ENCODE results near the gene FANCC.
"Not testable (repeated sequence)": the region's sequence is repeated elsewhere in the genome, so short reads cannot be mapped to it uniquely, and the experiment has no call there.

FANCC gene

DNA sequence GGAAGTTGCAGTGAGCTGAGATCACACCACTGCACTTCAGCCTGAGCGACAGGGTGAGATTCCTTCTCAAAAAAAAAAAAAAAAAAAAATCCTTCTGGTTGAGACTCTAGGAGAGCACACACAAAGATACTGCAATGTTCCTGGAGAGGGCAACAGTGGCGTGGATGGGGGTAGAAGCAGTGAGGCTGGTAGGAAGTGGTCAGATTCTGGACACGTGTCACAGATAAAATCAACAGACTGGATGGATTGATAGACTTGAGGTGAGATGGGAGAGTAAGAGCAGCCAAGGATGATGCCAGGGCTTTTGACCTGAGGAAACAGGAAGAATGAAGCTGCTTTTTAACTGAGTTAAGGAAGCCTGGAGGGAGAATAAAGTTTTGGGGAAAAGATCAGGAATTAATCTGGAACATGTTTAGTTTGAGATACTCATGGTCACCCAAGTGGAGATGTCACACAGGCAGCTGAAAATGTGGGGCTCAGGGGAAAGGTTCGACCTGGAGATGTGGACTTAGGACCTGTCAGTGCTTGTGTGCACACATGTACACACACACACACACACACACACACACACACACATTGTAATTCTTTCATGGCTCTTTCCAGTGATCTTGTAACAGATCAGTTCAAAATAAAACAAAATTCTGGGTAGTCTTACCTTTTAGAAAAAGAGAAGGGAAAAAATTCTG lies 88.1 kb downstream of the FANCC start:
- DNase-seq (ENCODE audit: low read depth): no peak

DNA sequence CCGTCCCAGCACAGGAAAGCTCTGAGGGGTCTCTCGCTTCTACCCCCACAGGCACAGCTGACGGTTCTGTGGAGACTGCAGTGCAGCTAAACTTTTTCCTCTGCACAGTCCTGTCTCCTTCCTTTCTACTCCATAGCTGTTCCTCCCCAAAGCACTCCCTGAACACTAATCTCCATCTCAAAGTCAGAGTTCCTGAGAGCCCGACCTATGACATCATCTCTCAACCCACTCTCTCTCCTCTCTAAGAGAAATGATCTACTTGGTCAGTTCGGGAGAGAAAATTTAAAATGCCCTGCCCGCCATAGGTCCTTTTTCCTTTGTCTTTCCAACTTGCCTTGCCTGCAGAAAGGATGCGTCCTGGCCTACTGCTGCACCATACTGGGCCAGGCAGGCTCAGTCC lies 90.6 kb downstream of the FANCC start:
- no peak for DNase-seq (ENCODE audit: low read depth)

DNA sequence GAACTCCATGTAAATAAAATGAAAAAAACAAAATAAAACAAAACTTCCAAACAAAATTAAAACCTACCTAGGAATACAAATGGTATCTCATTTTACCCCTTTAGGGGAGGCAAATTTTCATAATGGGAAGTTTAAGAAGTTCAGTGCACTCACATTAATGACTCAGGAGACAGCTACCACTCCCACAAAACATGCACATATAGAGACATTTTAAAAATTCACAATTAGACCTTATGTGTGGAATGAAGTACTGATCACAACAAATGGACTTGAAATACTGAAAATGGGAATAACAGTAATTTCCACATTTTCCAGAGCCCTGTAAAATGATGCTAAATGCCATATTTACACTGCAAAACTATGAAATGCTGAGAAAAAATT lies 91.8 kb downstream of the FANCC start:
- no peak for DNase-seq (ENCODE audit: low read depth)

DNA sequence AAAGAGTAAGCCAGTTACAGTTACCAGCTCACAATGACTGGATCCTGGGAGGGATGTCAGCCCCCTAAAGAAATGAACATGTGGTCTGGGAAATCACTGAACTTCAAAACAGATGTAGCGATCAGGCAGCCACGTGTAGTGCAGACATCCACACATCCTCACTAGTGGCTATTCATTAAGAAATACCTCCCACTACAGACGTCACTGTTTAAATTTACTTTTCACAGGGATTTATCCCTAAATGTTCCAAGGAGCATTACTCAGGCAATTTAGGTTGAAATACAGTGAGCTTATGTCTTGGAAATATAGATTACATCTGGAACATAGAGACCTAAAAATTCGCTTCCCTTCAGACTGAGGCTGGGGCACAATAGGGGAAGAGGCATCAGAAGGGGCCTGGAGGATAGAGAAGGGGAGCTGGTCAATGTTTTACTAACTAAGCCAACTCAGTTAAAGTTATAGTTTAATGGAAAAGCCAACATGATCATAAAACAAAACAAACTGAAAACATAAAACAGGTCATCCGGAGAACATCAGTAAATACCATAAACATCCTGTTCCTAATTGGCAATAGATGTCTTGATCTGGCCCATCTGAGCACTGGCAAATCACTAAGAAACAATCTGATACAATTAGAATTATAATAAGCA lies 92.3 kb downstream of the FANCC start:
- no peak for DNase-seq (ENCODE audit: low read depth)

DNA sequence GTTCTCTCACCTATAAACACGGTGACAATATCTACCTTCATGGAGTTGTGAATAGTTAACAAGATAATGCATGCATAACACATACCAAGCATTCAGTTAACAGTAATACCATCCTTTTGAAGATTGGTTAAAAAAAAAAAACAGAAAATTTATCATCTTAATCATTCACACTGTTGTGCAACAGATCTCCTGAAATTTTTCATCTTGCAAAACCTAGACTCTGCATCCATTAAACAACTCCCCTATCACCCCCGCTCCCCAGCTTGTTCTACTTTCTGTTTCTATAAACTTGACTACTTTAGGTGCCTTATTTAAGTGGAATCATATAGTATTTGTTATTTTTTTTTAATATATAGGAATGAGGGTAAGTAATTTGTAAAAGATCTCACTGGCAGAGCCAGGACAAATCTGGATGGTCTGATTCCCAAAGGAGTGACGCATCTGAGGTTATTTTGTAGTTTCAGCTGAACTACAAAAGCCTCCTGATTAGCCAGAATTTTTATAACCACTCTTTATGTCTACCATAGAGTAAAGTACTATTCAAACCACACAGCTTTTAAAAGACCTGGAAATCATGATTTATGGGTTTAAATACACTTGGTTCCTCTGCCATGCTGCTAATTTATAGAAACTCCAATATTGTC lies 93.0 kb downstream of the FANCC start:
- no peak for DNase-seq (ENCODE audit: low read depth)

DNA sequence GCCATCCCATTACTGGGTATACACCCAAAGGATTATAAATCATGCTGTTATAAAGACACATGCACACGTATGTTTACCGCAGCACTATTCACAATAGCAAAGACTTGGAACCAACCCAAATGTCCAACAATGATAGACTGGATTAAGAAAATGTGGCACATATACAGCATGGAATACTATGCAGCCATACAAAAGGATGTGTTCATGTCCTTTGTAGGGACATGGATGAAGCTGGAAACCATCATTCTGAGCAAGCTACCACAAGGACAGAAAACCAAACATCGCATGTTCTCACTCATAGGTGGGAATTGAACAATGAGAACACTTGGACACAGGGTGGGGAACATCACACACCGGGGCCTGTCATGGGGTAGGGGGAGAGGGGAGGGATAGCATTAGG lies 97.2 kb downstream of the FANCC start:
- DNase-seq (ENCODE audit: low read depth): not testable (repeated sequence)

DNA sequence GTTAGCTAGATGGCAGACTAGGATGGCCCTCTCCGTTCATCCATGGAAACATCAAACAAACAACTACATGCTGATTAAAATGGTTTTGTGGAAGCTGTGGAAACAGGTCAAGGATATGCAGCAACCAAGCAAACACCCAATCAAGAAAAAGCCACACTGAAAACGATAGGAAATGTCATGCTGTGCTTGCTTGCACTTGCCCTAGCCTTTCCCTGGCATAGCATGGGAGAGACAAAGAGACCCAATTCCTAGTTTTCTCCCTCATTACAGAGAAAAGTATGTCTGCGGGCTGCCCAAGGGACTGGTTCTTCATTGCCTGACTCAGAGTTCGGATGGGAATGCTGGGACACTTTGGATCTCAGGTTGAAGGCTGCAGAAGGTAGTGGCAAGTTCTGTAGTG lies 98.7 kb downstream of the FANCC start:
- DNase-seq (ENCODE audit: low read depth): no peak

DNA sequence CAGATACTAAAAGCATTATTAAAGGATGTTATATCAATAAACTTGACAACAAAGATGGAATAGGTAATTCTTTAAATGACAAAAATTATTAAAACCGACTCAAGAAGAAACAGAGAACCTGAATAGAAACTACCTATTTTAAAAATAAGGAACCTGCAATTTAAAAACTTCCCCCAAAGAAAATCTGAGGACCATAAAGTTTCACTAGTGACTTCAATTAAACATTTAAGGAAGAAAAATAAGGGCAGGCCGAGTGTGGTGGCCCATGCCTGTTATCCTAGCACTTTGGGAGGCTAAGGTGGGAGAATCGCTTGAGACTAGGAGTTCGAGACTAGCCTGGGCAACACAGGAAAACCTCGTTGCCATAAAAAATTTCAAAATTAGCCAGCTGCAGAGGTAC lies 99.6 kb downstream of the FANCC start:
- no peak for DNase-seq (ENCODE audit: low read depth)

DNA sequence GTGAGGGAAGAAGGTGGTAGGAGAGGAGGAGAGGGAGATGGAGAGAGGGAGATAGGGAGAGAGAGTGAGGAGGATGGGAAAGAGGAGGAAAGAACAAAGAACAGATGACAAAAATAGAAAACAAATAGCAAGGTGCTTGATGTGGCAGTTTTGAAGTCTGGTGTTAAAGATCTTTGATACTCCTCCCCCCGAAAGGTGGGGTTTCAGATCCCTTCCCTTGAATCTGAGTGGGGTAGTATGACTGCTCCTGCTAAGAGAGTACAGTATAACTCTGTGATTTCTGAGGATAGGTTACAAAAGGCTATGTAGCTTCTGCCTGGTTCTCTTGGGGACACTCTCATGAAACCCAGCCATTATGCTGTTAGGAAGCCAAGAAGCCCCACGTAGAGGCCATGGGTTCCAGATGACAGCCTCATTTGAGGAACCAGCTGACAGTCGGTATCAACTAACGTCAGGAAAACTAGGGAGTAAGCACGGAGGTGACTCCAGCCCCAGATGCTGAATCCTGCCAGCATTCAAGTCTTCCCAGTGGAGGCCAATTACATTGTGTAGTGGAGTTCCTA lies 102.1 kb downstream of the FANCC start:
- DNase-seq (ENCODE audit: low read depth): no peak

DNA sequence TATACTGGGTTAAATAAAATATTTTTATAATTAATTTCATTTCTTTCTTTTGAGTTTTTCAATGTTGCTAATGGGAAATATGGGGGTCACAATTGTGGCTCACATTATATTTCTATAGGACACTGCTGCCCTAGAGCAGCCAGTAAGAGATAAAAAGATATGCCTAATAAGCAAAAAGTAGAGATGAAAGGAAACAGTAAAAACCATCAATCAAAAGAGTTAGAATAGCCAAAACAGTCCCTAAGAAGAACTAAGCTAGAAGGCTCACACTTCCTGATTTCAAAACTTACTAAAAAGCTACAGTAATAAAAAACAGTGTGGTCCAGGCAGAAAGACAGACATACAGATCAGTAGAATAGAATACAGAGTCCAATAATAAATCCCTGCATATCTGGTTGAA lies 104.4 kb downstream of the FANCC start:
- DNase-seq (ENCODE audit: low read depth): no peak

DNA sequence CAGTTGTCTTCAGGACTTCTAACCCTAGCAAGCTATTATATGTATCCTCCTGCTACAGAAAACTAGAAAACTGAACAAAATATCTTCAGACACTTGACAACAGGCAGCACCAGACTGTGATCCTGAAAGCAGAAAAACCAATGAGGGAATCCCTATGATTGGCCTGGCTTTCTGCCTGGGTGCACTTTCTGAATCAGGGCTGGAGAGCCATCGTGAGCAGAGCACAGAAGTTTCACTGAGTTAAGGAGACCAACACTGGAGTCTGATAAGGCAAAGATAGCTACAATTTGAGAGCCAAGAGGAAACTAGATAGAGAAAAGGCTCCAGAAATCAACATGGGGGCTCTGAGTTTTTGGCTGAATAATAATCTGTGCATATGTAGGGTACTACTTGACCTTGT lies 106.5 kb downstream of the FANCC start:
- no peak for DNase-seq (ENCODE audit: low read depth)

DNA sequence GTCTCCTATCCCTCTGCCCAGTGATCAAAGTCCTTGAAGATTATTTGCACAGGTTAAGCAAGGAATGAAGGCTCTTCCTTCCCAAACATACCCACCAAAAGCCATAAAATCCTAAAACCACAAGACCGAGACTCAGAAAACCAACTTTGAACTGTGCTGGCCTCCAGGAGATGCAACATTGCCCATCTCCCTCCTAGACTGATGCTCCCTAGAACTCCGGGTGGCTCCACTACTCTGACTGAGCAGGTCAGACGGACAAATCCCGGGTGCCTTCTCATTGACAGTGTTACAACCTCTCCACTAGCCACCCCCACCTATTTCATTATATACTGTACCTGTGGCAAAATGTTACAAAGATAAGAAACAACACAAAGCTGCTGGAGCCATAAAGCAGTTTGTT lies 110.1 kb downstream of the FANCC start:
- DNase-seq (ENCODE audit: low read depth): no peak

DNA sequence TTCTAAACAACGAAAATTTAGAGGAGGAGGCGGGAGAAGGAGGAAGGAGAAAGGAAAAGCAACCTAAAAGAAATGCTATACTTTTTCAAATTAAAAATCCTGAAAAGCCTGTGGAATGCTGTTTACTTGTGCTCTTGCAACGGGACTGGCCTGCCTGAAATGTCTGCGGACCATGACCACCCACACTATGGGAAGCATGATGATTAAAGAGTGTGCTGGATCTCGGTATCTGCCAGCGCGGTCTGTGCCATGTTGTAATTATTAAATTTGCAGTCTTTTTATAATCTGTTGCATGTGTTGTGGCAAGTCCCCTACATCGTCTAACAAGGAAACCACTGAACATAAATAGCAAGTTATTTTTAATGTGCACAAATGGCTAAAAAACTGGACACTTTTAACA lies 111.4 kb downstream of the FANCC start:
- no peak for DNase-seq (ENCODE audit: low read depth)

DNA sequence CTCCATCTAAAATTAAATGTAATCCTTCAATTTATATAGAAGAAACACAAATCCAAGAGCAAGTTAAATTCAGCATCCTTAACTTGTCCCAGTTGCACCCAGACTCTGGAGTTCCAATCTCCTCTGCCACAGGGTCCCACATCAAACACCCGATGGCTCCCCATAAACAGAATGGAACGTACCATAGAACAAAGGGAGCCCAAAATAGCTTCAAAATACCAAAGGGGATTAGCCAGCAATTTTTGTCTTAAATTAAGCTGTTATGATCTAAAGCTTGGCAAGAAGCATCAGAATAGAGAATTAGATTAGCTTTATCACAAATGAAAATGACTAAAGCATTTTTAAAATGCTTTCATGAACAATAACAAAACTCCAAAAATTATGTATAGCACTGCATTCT lies 112.8 kb downstream of the FANCC start:
- DNase-seq (ENCODE audit: low read depth): no peak

DNA sequence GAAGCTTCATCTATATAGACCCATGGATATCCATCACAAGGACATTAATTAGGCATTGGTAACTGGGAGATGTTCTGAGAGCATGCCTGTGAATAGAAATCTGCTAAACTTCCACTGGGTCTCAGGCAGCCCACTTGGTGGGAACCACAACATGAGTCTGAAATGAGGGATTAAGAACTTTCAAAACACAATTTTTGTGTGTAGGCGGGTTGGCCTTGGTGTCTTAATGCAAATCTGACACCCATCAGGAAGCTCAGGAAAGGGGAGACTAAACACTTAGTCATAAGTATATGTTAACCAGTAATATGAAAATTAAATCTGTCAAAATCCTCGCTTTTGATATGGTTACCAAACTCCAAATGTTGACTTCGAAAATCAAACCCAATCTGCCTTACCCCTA lies 113.2 kb downstream of the FANCC start:
- no peak for DNase-seq (ENCODE audit: low read depth)

DNA sequence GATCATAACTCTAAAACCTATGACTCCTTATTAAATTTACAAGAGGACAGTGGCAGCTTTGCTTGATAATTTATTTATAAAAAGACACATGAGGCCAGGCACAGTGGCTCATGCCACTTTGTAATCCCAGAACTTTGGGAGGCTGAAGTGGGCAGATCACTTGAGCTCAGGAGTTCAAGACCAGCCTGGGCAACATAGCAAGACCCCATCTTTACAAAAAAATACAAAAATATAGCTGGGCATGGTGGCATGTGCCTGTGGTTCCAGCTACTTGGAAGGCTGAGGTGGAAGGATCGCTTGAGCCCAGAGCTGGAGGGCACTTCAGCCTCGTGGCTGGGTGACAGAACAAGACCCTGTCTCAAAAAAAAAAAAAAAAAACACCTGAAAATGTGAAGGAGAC lies 114.5 kb downstream of the FANCC start:
- not testable (repeated sequence) for DNase-seq (ENCODE audit: low read depth)

DNA sequence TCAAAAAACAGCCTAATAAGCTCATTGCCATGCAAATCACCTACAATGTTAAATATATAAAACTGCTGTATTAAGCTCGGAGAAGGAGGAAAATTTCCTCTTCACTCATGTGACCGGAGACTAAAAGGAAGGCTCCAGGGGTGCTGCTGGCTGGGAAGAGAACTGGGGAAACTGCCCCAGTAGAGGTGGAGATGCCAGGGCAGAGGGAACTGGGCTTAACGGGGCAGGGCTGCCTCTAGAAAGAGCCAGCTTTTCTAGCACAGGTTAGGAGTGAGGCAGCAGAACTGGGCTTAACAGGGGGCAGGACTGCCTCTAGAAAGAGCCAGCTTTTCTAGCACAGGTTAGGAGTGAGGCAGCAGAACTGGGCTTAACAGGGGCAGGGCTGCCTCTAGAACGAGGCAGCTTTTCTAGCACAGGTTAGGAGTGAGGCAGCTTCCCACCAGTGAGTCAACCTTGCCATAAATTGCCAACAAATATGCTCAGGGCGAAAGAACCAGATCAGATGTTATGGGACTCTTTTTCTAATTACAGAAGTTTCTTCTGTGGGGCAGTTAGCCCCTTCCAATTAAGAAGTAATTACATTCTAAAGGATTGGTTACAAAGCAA lies 115.3 kb downstream of the FANCC start:
- no peak for DNase-seq (ENCODE audit: low read depth)

DNA sequence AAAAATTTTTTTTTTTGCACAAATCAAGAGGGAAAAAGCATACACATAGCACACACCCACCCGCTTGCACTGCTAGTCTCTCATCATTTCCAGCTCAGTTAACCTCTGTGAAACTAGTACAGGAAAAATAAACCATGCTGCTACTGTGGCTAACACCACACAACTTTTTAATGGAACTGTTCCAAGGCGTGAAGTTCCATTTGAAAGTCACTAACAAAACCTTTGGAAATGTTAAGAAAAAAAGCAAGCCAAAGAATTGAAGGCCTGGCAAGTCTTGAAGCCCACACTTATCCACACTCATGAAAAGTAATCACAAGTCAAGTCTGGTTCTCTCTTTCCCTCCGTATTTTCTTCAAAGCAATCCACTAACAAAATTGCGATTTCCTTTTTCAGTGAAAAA lies 116.3 kb downstream of the FANCC start:
- DNase-seq (ENCODE audit: low read depth): no peak

DNA sequence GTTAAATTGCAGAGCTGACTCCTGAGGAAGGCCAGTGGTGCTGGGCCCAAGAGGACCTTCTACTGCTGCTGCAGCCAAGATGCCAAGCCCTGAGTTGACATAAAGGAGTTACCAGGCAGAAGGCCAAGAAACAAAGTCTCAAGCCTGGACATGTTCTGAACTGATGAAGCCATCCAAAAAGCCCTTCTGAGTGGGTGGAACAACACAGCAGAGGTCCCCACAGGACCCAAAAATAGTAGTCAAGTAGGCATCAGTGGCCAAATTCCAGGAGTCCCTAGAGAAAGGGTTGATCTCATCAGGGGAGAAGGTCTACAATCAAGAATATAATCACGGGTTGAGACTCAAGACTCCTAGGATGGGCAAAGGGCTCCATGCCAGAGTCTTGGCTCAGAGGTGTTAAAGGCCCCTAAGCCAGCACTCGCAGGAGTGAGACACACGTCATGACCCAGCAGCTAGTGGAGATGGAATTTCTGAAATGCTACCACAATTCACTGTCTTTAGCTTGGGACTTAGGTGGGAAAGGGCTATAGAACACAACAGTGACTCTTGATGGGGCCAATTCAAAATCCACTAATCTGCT lies 119.7 kb downstream of the FANCC start:
- DNase-seq (ENCODE audit: low read depth): no peak

DNA sequence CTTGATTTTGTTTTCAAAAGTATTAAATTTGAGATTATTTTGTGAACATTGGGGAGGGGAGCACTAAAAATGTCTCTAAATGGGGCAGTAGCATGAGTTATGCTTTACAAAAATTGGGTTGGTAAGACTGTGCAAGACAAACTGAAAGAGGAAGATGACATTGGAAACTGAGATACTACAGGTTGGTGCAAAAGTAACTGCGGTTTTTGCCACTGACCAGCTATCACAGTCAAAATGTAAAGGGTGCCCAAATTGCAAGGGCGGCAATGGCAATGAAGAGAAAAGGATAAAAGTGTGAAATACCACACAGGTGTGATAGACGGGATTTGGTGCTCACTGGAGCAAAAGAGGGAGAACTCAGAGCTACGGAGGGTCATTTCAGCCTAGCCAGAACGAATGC lies 124.0 kb downstream of the FANCC start:
- no peak for DNase-seq (ENCODE audit: low read depth)

DNA sequence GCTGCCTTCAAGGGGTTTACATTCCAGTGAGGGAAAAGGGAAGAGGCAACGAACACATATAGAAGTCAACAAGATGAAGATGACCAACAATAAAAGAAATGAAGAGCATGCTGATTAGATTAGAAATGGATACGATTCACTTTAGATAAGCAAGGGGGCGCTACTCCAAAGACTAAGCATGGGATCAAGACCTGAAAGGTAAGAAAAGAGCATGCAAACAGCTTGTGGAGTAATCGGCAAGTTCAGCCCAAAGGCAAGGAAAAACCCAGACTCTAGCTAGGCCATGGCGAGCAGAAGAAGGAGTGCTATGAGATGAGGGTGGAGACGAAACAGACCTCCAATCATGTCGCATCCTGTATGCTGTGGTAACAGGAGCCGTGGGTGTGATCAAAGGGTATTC lies 124.4 kb downstream of the FANCC start:
- DNase-seq (ENCODE audit: low read depth): no peak

DNA sequence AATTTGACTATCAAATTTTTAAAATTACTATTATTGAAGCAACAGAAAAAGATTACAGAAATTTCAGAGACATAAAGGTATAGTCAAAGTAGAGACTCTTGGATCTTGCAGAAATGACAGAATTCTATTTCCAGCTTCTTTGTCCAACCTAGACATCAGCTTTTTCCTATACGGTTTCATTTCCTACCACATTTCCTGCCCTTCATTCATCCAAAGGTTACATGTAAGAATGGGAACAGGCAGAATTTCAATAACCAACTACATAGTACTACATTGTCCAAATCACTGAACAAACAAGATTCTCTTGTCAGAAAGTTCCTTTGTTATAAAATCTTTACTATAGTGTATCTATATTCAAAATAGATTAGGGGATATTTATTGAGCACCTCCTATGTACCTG lies 124.9 kb downstream of the FANCC start:
- no peak for DNase-seq (ENCODE audit: low read depth)

DNA sequence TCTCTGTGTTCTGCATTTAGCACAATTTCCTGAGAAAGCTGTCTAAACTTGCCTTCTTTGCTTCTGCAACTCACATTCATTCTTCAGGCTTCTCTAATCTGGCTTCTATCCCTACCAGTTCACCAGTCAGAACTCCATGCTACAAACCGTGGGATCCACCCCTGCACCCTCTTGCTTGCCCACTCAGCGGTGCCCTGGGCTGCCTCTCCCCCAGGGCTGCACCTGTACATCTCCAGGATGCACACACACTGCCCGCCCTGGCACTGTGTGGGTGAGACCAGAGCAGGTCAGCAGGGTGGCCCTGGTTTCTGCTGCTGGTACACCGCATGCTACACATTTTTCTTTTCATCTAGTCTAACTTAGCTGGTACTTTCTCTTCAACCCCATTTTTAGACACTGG lies 127.1 kb downstream of the FANCC start:
- DNase-seq (ENCODE audit: low read depth): no peak
